Hematopoietic multipotent progenitor cell treated with erythropoietin and hydrocortisone succinate and interleukin-3 and kit ligand, for 6 days (in vitro differentiated cells): ENCODE results near the gene PABPC5.

Experiments used
- DNase-seq: peaks from one replicate; pipeline ENCODE4 v3.0.0-alpha.2; 2015

PABPC5 gene

DNA sequence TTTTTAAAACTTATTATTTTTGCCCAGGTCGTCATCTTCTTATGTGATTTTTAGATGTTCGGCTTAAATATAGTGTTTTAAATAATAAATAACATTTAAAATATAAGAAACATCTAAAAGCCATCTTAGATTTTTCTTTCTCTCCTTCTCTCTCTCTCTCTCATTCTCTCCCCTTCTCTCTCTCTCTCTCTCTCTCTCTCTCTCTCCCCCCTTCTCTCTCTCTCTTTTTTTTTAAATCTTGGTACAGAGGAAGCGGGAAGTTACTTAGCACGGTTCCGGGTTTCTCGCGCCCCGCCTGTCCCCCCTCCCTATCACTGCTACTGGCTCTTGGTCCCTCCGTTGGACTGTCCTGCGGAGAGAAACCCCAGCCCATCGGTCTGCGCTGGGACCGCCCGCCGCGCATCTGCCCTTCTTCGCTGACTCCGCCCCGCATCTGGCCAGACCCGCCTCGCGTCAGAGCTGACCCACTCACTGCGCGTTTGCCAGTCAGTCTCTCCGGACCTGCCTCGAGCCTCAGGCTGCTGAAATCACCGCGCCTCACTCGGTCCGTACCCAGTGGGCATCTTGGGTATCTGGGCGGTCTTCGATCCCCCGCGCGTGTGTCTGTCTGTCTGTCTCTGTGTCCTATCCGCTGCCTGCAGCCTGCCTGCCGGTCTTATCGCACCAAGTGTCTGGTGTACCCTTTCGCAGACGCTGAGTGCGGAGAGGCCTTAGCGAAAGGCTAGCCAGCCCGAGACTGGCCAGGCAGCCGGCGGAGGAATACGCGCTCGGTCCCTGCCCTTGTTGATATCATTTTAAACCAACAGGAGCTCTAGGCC, at the start of gene PABPC5:
Gene PABPC5, plus strand, starts transcription at position 489 of the 818 bp plus-strand sequence. CDS start 739 bp downstream, outside the sequence.
- DNase-seq: peak; percentile 10

DNA sequence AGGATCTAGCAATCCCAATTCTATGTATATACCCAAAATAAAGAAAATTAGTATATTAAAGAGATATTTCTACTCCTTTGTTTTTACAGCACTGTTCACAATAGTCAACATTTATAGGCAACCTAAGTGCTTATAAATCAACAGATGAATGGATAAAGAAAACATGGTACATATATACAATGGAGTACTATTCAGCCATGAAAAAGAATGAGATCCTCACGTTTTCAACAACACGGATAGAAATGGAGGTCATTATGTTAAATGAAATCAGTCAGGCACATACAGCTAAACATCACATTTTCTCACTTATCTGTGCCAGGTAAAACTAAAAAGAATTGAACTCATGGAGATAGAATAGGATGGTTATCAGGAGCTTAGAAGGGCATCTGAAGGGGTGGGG, 45.6 kb upstream of the PABPC5 start:
- no peak for DNase-seq

DNA sequence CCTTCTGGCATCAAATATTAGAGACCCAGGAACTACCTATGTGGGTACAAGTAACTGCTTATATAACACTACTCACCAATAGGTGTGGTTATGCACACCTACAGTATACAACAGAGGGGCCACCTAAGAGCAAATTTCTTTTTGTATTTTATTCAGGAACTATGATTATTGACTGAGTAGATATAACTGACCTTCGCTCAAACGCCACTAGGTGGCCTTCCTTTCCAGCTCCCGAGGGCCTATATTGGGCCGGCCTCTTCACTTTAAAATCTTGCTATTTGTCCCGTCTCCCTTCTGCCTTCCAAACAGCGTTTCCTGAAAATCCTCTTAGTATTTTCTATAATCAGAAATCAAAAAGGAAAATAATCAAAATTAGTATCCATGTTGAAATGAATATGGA, 19.9 kb upstream of the PABPC5 start:
- DNase-seq: peak; percentile 10

DNA sequence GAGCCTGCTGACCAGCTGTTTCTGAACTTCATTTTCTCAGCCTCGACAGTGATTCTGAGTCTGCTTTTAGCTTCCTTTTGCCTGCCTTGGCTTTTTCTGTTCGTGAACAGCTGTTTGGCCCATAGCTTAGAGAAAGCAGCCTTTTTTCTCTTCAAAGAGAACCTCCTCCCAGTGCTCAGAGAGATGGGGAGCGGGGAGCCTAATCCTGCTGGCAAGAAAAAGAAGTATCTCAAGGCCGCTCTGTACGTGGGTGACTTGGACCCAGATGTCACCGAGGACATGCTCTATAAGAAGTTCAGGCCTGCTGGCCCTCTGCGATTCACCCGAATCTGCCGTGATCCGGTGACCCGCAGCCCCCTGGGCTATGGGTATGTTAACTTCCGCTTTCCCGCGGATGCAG, 756 bp downstream of the PABPC5 start:
- no peak for DNase-seq
